Loucy (cell line): ENCODE results near the gene CORT.
A peak's percentile ranks its signal among the peaks of the same experiment; 100 is the strongest.

Source experiments
- H2AFZ ChIP-seq: fragments of 200-600 bp; sonication (generic); 2 replicates; pipeline ENCODE4 v1.6.0; 2016; ENCODE audit warnings: antibody characterized with exemption, mild to moderate bottlenecking, low read length, moderate library complexity
- H3F3A ChIP-seq: fragments of 200-600 bp; 2 replicates; pipeline ENCODE4 v1.6.0; 2016; ENCODE audit warnings: antibody characterized with exemption, low read depth, mild to moderate bottlenecking
- H3K27me3 ChIP-seq: fragments of 200-600 bp; sonication (generic); 2 replicates; pipeline ENCODE4 v1.6.1; 2014; ENCODE audit warnings: low read length, mild to moderate bottlenecking; ENCODE audit not compliant: insufficient read depth, poor library complexity, severe bottlenecking
- H3K36me3 ChIP-seq: fragments of 200-600 bp; sonication (generic); 2 replicates; pipeline ENCODE4 v1.6.1; 2016; ENCODE audit warnings: low read length; ENCODE audit not compliant: insufficient read depth
- H3K4me1 ChIP-seq: fragments of 200-600 bp; sonication (generic); 2 replicates; pipeline ENCODE4 v1.5.1; 2014; ENCODE audit warnings: low read length, mild to moderate bottlenecking; ENCODE audit not compliant: insufficient read depth, poor library complexity, severe bottlenecking
- H3K4me2 ChIP-seq: fragments of 200-600 bp; sonication (generic); 2 replicates; pipeline ENCODE4 v1.6.0; 2014; ENCODE audit warnings: antibody characterized with exemption, low read length, low read depth, mild to moderate bottlenecking; ENCODE audit not compliant: poor library complexity, severe bottlenecking
- H3K4me3 ChIP-seq: fragments of 200-600 bp; sonication (generic); 2 replicates; pipeline ENCODE4 v1.5.1; 2014; ENCODE audit warnings: low read length, mild to moderate bottlenecking, mixed read lengths; ENCODE audit not compliant: poor library complexity, severe bottlenecking
- H3K79me2 ChIP-seq: fragments of 200-600 bp; sonication (generic); 2 replicates; pipeline ENCODE4 v1.6.1; 2014; ENCODE audit warnings: low read length; ENCODE audit not compliant: insufficient read depth
- H3K9ac ChIP-seq: fragments of 200-600 bp; sonication (generic); 2 replicates; pipeline ENCODE4 v1.6.0; 2014; ENCODE audit warnings: mild to moderate bottlenecking, low read depth, low read length, moderate library complexity; ENCODE audit not compliant: poor library complexity, severe bottlenecking
- H3K9me2 ChIP-seq: fragments of 200-600 bp; sonication (generic); replicated peaks from 2 replicates; pipeline ENCODE4 v1.6.1; 2016; ENCODE audit warnings: low read depth, low read length, mixed read lengths
- H3K9me3 ChIP-seq: fragments of 200-600 bp; sonication (generic); 2 replicates; pipeline ENCODE4 v1.6.1; 2014; ENCODE audit warnings: mild to moderate bottlenecking, antibody characterized with exemption, low read length, low read depth; ENCODE audit not compliant: insufficient read depth
- H4K20me1 ChIP-seq: fragments of 200-600 bp; sonication (generic); 2 replicates; pipeline ENCODE4 v1.6.0; 2014; ENCODE audit warnings: antibody characterized with exemption, low read length, mild to moderate bottlenecking; ENCODE audit not compliant: insufficient read depth, poor library complexity, severe bottlenecking
- EZH2phosphoT487 ChIP-seq: fragments of 200-600 bp; IDR thresholded peaks from 2 replicates; pipeline ENCODE4 v1.6.1; 2018; ENCODE audit warnings: antibody characterized with exemption, mild to moderate bottlenecking, moderate library complexity, borderline replicate concordance
- TF ChIP-seq, protein P1 (sequence below): fragments of 200-600 bp; sonication (generic); conservative IDR thresholded peaks from 2 replicates; pipeline ENCODE4 v1.5.1; 2014; ENCODE audit warnings: mild to moderate bottlenecking, antibody characterized with exemption, low read length

Gene CORT

DNA sequence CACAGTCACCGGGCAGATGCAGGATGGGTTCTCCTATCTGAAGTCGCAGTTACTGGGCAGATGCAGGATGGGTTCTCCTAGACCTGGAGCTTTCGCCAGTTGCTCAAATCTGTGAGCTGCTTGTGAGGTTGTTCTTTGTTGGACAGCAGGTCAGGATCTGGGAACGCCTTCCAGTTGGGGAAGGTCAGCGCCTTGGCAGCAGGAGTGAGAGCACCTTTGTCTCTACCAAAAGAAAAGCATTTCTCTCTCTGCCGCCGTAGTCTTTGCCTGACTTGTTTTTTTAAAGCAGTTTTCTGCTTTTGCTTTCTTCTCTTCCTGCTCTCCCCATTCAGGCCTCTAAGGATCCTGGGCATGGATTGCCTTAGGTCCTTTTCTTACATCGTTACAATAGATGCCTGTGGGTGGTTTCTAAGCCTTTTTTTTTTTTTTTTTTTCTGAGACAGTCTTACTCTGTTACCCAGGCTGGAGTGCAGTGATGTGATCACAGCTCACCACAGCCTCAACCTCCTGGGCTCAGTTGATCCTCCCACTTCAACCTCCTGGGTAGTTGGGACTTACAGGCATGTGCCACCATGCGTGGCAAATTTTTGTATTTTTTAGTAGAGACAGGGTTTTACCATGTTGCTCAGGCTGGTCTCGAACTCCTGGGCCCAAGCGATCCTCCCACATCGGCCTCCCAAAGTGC lies 40.6 kb downstream of the CORT start:
- Histone ChIP-seq H3K27me3 (no peaks in the 10 kb centered on the region), H3K9me2 (no peaks in the 10 kb centered on the region), H3K9me3 (no peaks in the 10 kb centered on the region), H4K20me1 (no peaks in the 10 kb centered on the region), H3K4me2 (no peak overlapping the region), H3K4me3 (no peak overlapping the region), H3K79me2 (peaks cover 62% of the 10 kb centered on the region; the same call in 1 of the 2 replicates), H3K36me3 (peaks cover 5% of the 10 kb centered on the region; the same call in 1 of the 2 replicates), H2AFZ (no peak overlapping the region), H3K9ac (no peak overlapping the region), H3F3A (no peaks in the 10 kb centered on the region), H3K4me1 (peaks cover 6% of the 10 kb centered on the region)
- TF ChIP-seq, protein P1, sequence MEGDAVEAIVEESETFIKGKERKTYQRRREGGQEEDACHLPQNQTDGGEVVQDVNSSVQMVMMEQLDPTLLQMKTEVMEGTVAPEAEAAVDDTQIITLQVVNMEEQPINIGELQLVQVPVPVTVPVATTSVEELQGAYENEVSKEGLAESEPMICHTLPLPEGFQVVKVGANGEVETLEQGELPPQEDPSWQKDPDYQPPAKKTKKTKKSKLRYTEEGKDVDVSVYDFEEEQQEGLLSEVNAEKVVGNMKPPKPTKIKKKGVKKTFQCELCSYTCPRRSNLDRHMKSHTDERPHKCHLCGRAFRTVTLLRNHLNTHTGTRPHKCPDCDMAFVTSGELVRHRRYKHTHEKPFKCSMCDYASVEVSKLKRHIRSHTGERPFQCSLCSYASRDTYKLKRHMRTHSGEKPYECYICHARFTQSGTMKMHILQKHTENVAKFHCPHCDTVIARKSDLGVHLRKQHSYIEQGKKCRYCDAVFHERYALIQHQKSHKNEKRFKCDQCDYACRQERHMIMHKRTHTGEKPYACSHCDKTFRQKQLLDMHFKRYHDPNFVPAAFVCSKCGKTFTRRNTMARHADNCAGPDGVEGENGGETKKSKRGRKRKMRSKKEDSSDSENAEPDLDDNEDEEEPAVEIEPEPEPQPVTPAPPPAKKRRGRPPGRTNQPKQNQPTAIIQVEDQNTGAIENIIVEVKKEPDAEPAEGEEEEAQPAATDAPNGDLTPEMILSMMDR, result no peak
- TF ChIP-seq EZH2phosphoT487, result no peak

DNA sequence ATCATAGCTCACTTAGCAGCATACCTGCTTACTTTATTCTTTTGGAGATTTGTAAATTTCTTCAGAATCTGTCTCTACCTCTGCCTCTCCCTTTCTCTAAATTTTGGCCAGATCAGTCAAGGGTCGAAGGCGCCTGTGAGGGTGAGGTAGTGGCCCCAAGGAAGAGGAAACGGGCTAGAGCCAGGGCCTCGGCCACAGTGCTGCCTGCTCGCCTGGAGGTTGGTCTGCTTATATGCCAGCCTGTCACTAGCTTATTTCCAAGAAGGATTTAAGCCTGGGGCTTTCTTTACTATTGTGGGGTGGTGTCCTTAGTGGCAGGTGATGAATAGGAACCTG lies 44.6 kb downstream of the CORT start:
- Histone ChIP-seq H3K4me1 (peaks cover 16% of the 10 kb centered on the region), H3K4me2 (peak overlapping the region; percentile 100), H3F3A (no peaks in the 10 kb centered on the region), H3K27me3 (no peaks in the 10 kb centered on the region), H4K20me1 (no peaks in the 10 kb centered on the region), H3K79me2 (peaks cover 83% of the 10 kb centered on the region), H3K9me3 (no peaks in the 10 kb centered on the region), H3K9ac (peak overlapping the region; percentile 80), H3K4me3 (peak overlapping the region; percentile 80), H3K36me3 (peaks cover 11% of the 10 kb centered on the region; the same call in 1 of the 2 replicates), H2AFZ (no peak overlapping the region), H3K9me2 (no peaks in the 10 kb centered on the region)
- no peak for TF ChIP-seq EZH2phosphoT487
- TF ChIP-seq, protein P1, result no peak

DNA sequence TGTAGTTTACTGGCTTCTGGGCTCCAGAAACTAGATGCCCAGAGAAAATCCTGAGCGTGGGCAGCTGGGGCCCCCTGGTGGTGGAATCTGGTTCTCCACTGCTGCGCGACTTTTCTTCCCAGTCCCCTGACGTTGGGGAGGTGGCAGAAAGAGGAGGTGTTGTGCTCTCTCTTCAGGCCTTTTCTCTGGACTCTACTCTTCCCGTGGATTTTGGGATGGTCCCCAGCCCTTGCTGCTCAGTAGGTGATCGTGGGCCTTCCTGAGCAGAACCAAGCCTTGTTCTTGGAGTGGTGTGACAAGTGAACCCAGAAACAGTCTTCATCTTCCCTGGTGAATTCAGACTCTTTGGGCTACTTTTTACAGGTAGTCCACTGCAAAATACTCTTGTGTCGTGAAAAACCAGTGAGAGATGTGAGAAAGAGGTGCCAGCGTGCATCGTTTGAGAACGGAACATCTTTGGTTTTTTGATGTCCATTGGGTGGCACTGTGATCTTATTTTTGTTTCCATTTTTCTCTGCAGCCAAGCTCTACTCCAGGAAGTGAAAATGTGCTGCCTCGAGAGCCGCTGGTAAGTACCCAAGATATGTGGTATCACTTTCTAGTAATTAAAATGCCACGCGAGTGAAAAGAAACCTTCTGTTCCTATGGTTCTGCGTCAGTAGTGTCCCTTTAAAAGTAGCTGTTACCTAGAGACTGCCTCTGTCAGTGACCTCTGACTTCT lies 45.1 kb downstream of the CORT start:
- H3K4me2 ChIP-seq, result peak overlapping the region; percentile 100
- no peaks in the 10 kb centered on the region for H3K9me3 ChIP-seq
- no peaks in the 10 kb centered on the region for H3K9me2 ChIP-seq
- no peak for TF ChIP-seq EZH2phosphoT487
- TF ChIP-seq, protein P1, result peak; percentile 97
- H3K4me1 ChIP-seq, result peaks cover 16% of the 10 kb centered on the region
- H3F3A ChIP-seq, result no peaks in the 10 kb centered on the region
- peak overlapping the region; percentile 93 for H2AFZ ChIP-seq
- H3K27me3 ChIP-seq, result no peaks in the 10 kb centered on the region
- peaks cover 7% of the 10 kb centered on the region; the same call in 1 of the 2 replicates for H3K36me3 ChIP-seq
- H3K79me2 ChIP-seq, result peaks cover 87% of the 10 kb centered on the region
- H3K9ac ChIP-seq, result peak overlapping the region; percentile 80
- no peaks in the 10 kb centered on the region for H4K20me1 ChIP-seq
- peak overlapping the region; percentile 80 for H3K4me3 ChIP-seq
